ENCODE results near the gene LILRA2. TPM values are rescaled to one million over a fixed set of nuclear protein-coding genes. Genes with fewer than 3 reads are reported as not detected.

The LILRA2 gene
- total and polyA plus RNA-seq, 2 of the 8 experiments (the other 6 are each of a cell fraction or from before 2014, with no cell fraction given) = not detected

- Histone ChIP-seq H3K27ac (ENCODE audit: low read depth, low read length) (no peak overlapping the region), H4K91ac (replicated peaks; ENCODE audit: insufficient read length, low read length) (no peak overlapping the region), H3K56ac (replicated peaks; ENCODE audit: insufficient read length, low read depth, low read length) (no peak overlapping the region), H3K4me3 (ENCODE audit: extremely low read depth in 1 of 4, insufficient read depth in 2 of 4, low read depth in 3 of 4, low read length in 4 of 4) (no peak overlapping the region), H2BK120ac (replicated peaks; ENCODE audit: low read depth, low read length) (no peak overlapping the region), H3K4ac (replicated peaks; ENCODE audit: insufficient read length, low read depth, low read length) (no peak overlapping the region), H2BK12ac (ENCODE audit: low read depth, low read length) (no peak overlapping the region), H2BK20ac (ENCODE audit: low read length) (no peak overlapping the region), H3K4me2 (ENCODE audit: insufficient read depth in 1 of 2, low read depth in 2 of 2, low read length in 2 of 2) (no peak overlapping the region), H2AK5ac (ENCODE audit: low read depth, low read length) (no peak overlapping the region), H3K79me2 (ENCODE audit: control insufficient read depth in 1 of 2, insufficient read depth in 2 of 2, low read length in 2 of 2) (no peaks in the 10 kb centered on the region; a peak in 1 of 4 replicates), H4K8ac (ENCODE audit: extremely low read depth, insufficient read depth, low read length) (no peak overlapping the region), H3K9ac (replicated peaks in 1 of 4; ENCODE audit: extremely low read depth in 1 of 4, low read depth in 3 of 4, low read length in 3 of 4) (no peak overlapping the region), H3K79me1 (ENCODE audit: low read depth, low read length) (no peaks in the 10 kb centered on the region), H3K18ac (ENCODE audit: extremely low read depth, low read length) (no peak overlapping the region), H3K23ac (ENCODE audit: insufficient read length) (no peak overlapping the region), H3K14ac (ENCODE audit: insufficient read length) (no peak overlapping the region), H4K20me1 (replicated peaks in 1 of 2; ENCODE audit: control insufficient read depth in 1 of 2, insufficient read depth in 2 of 2, low read length in 2 of 2) (peaks cover 0 to 2% of the 10 kb centered on the region in 2 experiments), H2AFZ (ENCODE audit: low read length) (no peak overlapping the region), H3K23me2 (ENCODE audit: low read depth, low read length) (peaks cover 5% of the 10 kb centered on the region; the same call in 1 of the 2 replicates), H3K9me3 (ENCODE audit: insufficient read depth in 2 of 2, low read depth in 1 of 2, low read length in 1 of 2) (peaks cover 56 to 89% of the 10 kb centered on the region in 2 experiments), H3K4me1 (replicated peaks in 1 of 4; ENCODE audit: control insufficient read depth in 3 of 4, insufficient read depth in 4 of 4, low read length in 3 of 4) (no peaks in the 10 kb centered on the region; a peak in 2 of 7 replicates), H4K5ac (ENCODE audit: insufficient read length, low read depth, low read length) (no peak overlapping the region), H2BK15ac (ENCODE audit: low read length) (no peak overlapping the region), H3K36me3 (ENCODE audit: control insufficient read depth in 2 of 4, insufficient read depth in 4 of 4, low read length in 3 of 4) (peaks cover 0 to 3% (median 0%) of the 10 kb centered on the region in 4 experiments; a peak in 2 of 8 replicates), H2BK5ac (ENCODE audit: low read depth, low read length) (no peak overlapping the region), H3K27me3 (replicated peaks in 1 of 4; ENCODE audit: control insufficient read depth in 3 of 4, extremely low read depth in 1 of 4, insufficient read depth in 3 of 4, low read length in 3 of 4) (no peaks in the 10 kb centered on the region)
- ChIA-PET POLR2A (ENCODE audit: partially characterized antibody) (no interaction called here), CTCF (ENCODE audit: partially characterized antibody) (interaction anchor here (0.6 kb wide), 1 partner anchor 27 kb away, joined by 3 read pairs; no protein-coding TSS in a partner anchor)
- no peak for FAIRE-seq
- 85% methylated on average over 10 of the region's 10 CpGs; no CpG with 5 or more reads in 1 of the 2 experiments for WGBS, 2 experiments (ENCODE audit: extremely low coverage in 1 of 2, insufficient coverage in 1 of 2, insufficient read length in 1 of 2, insufficient replicate concordance in 2 of 2, low coverage in 1 of 2, low lambda C conversion rate in 2 of 2, missing lambda C conversion rate in 1 of 2)
- DNase-seq (ENCODE audit: low read depth in 1 of 2, low spot score in 2 of 2) = no peak
- TF ChIP-seq SP4 (IDR thresholded peaks at IDR 0.05; ENCODE audit: low read length) (no peak), KDM4A (IDR thresholded peaks at IDR 0.05; ENCODE audit: low read depth, low read length, severe bottlenecking) (no peak), ZNF274 (IDR thresholded peaks at IDR 0.05; ENCODE audit: borderline replicate concordance, extremely low read depth, low read length) (no peak)
Measured at GRCh38 chr19:54554006-54554405, 19.6 kb upstream of the LILRA2 start.

Data from H1 (cell line).